K562 (cell line): ENCODE data around the gene ELF3. TPM values are rescaled to one million over a fixed set of nuclear protein-coding genes. Genes with fewer than 3 reads are reported as not detected.
A peak's percentile ranks its signal among the peaks of the same experiment; 100 is the strongest.

Experiments used
- CHD1 ChIP-seq: fragments of 200-600 bp; sonication (generic); IDR thresholded peaks from one replicate; pipeline ENCODE4 v1.6.1; 2012; ENCODE audit warnings: mild to moderate bottlenecking, moderate library complexity, low read length, inconsistent platforms
- CREM ChIP-seq: IDR thresholded peaks from 2 replicates; pipeline ENCODE4 v1.6.1; 2014; ENCODE audit warnings: antibody characterized with exemption, low read depth
- DMBX1 ChIP-seq: fragments of 250-450 bp; sonication (Bioruptor Pico); IDR thresholded peaks from 2 replicates; pipeline ENCODE4 v1.8.0; 2022; ENCODE audit warnings: inconsistent platforms, mild to moderate bottlenecking, moderate library complexity, borderline replicate concordance
- ELK3 ChIP-seq: fragments of 450-650 bp; formaldehyde crosslinking; IDR thresholded peaks from 2 replicates; pipeline ENCODE4 v1.4.0; 2020; ENCODE audit warnings: mild to moderate bottlenecking
- HMBOX1 ChIP-seq: sonication (generic); IDR thresholded peaks from 2 replicates; pipeline ENCODE4 v1.6.1; 2016
- MITF ChIP-seq: IDR thresholded peaks from 2 replicates; pipeline ENCODE4 v1.6.1; 2014; ENCODE audit warnings: antibody characterized with exemption
- MTA3 ChIP-seq: fragments of 450-650 bp; formaldehyde crosslinking; IDR thresholded peaks from 2 replicates; pipeline ENCODE4 v1.6.1; 2017; ENCODE audit warnings: mild to moderate bottlenecking, borderline replicate concordance
- PHF8 ChIP-seq: fragments of 200-600 bp; sonication (generic); IDR thresholded peaks from 2 replicates; pipeline ENCODE4 v1.6.1; 2012; ENCODE audit warnings: mixed run types, mild to moderate bottlenecking, inconsistent platforms, low read length, moderate library complexity, borderline replicate concordance
- RAD51 ChIP-seq: fragments of 450-650 bp; IDR thresholded peaks from 2 replicates; pipeline ENCODE4 v1.7.1; 2016; ENCODE audit warnings: low read depth, mild to moderate bottlenecking, borderline replicate concordance
- RBM39 ChIP-seq: fragments of 200-400 bp; formaldehyde crosslinking; optimal IDR thresholded peaks from 2 replicates; pipeline ENCODE3; 2018; ENCODE audit warnings: low read depth, low read length
- REST ChIP-seq, 2 experiments: fragments of 450-650 bp; formaldehyde crosslinking in 1 of 2; IDR thresholded peaks; 2 replicates each; pipeline versions ENCODE4 v1.4.0 to v1.6.1; 2014 to 2020; ENCODE audit warnings: mild to moderate bottlenecking in 2 of 2, borderline replicate concordance in 1 of 2, low read depth in 1 of 2
- TFAP4 ChIP-seq: sonication (generic); formaldehyde crosslinking; IDR thresholded peaks from 2 replicates; pipeline ENCODE4 v1.8.0; 2022; ENCODE audit warnings: missing genetic modification reagents, mild to moderate bottlenecking, moderate library complexity, borderline replicate concordance
- ZNF197 ChIP-seq: fragments of 200-800 bp; sonication (Bioruptor generic); IDR thresholded peaks from 2 replicates; pipeline ENCODE4 v1.6.1; 2016; ENCODE audit warnings: low read depth, missing genetic modification characterization, missing compliant biosample characterization
- ZNF780A ChIP-seq: fragments of 250-450 bp; sonication (Bioruptor Pico); IDR thresholded peaks from 2 replicates; pipeline ENCODE4 v1.5.0; 2021; ENCODE audit warnings: mild to moderate bottlenecking
- polyA plus RNA-seq, 8 experiments: library from polyadenylated mRNA; depleted of rRNA in 4 of 8; stranded (reverse) in 5 of 8; unstranded in 3 of 8; fragments of >200 nt; fragmentation: Nextera tagmentation in 2 of 8; fragmentation: Illumina TruSeq in 1 of 8; extraction: Ambion mirVana in 2 of 8; extraction: Trizol in 1 of 8; gene quantifications; 2 replicates each; pipeline versions ENCODE4 v1.2.1 to v1.2.3, GENCODE V29; 2011 to 2014; ENCODE audit warnings: inconsistent platforms in 1 of 8, missing spikeins in 1 of 8
- total RNA-seq, 7 experiments: library from RNA; depleted of rRNA in 6 of 7; stranded (reverse); fragments of >200 nt in 6 of 7; fragmentation: Illumina TruSeq in 2 of 7; extraction: Trizol in 2 of 7; gene quantifications; 2 replicates each; pipeline versions ENCODE4 v1.2.1 to v1.2.3, GENCODE V29; 2011 to 2021; ENCODE audit warnings: low replicate concordance in 1 of 7

ELF3 gene
- total and polyA plus RNA-seq, 9 of the 15 experiments (the other 6 are each of a cell fraction or from before 2014, with no cell fraction given), result 0.03 to 1.2 (median 0.07) TPM; not detected in 4

- TF ChIP-seq REST (IDR thresholded peaks at IDR 0.05; ENCODE audit: borderline replicate concordance) (no peak), REST (CRISPR knock-in tag; IDR thresholded peaks at IDR 0.05; ENCODE audit: low read depth) (no peak), DMBX1 (CRISPR knock-in tag) (no peak), RAD51 (no peak), HMBOX1 (peak; percentile 94), ZNF780A (CRISPR knock-in tag) (no peak), ELK3 (CRISPR knock-in tag) (no peak), CREM (peak; percentile 87), TFAP4 (CRISPR knock-in tag) (no peak; the same call in 1 of the 2 replicates), MTA3 (no peak), ZNF197 (CRISPR knock-in tag) (no peak), RBM39 (no peak), CHD1 (no peak), PHF8 (no peak), MITF (no peak)
These were observed 24.5 kb downstream of the ELF3 start (continued) for GRCh38 chr1:202034683-202035462.
